Gastroesophageal sphincter (tissue), 3 donors: ENCODE results near the gene BCL2L13.

Source experiments
- CTCF ChIP-seq, 4 experiments: fragments of 200-600 bp in 2 of 4; fragments of 450-650 bp in 2 of 4; sonication (generic) in 1 of 4; IDR thresholded peaks; one replicate each; pipeline ENCODE4 v1.5.1; 2017 to 2019; ENCODE audit warnings: antibody characterized with exemption in 4 of 4, mild to moderate bottlenecking in 2 of 4, moderate library complexity in 2 of 4
- POLR2A ChIP-seq, 2 donors: fragments of 450-650 bp; IDR thresholded peaks; one replicate each; pipeline ENCODE4 v1.6.1; 2017; ENCODE audit warnings: antibody characterized with exemption in 2 of 2, mild to moderate bottlenecking in 2 of 2, moderate library complexity in 1 of 2

- TF ChIP-seq CTCF (IDR thresholded peaks at IDR 0.05) = no peak
- no peak for TF ChIP-seq POLR2A (IDR thresholded peaks at IDR 0.05)
Observed at GRCh38 chr22:17738386-17739128, 100.0 kb downstream of the BCL2L13 start.
